ENCODE results near the gene TRIM29. TPM values are rescaled to one million over a fixed set of nuclear protein-coding genes. Genes with fewer than 3 reads are reported as not detected.

Gene TRIM29
- polyA plus RNA-seq, 10 donors, result 0.19 to 62.3 (median 0.67) TPM; not detected in 1

GRCh38 chr11:120122924-120123683, 14.8 kb downstream of the TRIM29 start:
- DNase-seq, result no peak

DNA sequence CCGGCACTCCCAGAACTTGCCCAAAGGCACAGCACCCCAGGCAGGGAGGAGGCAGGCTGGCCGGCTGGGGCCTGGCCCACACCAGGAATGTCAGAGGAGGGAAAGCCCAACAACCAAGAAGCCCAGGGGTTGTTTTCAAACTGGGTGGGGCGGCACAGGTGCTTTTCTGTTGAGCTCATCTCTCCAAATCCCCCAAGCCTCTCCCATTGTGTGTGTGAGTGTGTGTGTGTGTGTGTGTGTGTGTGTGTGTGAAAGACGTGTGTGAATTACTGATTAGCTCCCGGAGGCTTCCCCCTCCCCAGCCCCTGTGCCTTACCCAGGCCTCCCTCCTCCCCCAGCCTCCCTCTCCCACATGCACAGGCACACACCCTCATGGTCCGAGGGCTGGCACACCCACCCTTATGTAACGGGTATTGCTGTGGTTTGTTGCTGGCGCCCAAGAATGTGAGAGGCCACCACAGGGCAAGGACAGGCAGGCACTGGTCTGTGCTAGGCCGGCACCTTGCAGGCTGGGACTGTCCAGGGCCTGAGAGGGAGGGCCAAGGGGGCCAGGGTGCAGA, 15.9 kb downstream of the TRIM29 start:
- no peak for DNase-seq

DNA sequence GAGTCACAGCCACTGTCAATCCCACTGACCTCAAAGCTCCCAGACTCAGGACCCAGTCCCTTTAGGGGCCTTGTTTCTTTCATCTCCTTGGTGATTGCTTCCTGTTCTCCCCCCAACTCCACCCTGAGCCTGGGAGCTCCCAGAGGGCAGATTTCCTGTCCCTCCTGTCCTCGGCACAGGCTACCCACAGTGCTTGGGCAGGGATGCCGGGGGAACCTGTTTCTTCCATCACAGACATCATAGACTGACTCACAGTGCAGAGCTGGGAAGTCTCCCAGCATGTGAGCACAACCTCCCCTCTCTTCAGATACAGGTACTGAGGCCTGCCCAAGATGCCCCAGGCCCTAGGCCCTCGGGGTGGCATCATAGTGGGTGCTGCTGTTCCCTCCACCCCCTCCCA, 16.6 kb downstream of the TRIM29 start:
- no peak for DNase-seq

GRCh38 chr11:120120805-120121335, 17.0 kb downstream of the TRIM29 start:
- no peak for DNase-seq

- DNase-seq, result no peak
These were observed 18.8 kb downstream of the TRIM29 start for GRCh38 chr11:120119121-120119520.

DNA sequence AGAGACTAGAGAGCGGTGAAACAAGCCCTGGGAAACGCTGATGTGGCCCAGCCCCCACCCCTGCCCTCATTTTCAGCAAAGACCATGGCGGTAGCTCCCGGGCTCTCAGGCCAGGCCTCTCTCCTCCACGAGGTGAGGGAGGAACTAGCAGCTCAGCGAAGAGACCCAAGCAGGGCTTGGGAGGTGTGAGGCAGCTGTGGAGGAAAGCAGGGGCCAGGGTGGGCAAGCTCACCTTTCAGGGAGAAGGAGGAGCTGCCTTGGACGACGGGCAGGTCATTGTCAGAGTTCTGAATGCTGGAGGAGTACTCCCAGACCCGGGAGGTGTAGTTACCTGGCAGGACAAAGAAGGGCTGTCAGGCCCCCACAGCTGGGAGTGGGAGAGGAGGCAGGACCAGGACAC, 19.9 kb downstream of the TRIM29 start:
- DNase-seq, result no peak

GRCh38 chr11:120116966-120117365, 20.9 kb downstream of the TRIM29 start:
- no peak for DNase-seq

- DNase-seq, result no peak
These were observed 22.5 kb downstream of the TRIM29 start for GRCh38 chr11:120115272-120116000.

DNA sequence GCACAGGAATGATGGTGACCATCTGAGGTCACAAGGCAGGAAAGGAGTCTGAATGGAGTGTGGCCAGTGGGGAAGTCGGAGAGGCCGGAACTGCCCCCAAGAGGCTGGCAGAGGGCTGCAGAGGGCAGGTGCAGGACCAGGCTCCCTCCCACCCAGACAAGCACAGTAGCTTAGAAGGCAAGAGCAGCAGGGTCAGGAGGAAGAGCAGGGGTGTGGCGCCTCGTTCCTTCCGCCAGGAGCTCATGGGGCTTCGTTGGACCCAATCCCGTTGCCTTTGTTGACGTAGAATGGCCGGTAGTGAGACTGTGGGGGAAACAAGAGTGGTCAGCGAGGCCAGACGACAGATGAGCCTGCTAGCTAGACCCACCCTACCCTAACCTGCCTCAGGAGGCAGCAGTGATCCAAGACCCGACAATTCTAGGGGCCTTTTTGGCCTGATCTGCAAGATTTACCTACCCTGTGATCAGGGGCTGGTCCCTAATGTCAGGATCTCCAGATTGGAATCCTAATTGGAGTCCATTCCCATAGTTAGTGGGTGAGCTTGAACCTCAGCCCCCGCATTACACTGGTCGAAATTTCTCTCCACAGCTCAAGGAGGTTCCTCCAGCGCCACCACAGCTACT, 25.6 kb downstream of the TRIM29 start:
- no peak for DNase-seq

DNA sequence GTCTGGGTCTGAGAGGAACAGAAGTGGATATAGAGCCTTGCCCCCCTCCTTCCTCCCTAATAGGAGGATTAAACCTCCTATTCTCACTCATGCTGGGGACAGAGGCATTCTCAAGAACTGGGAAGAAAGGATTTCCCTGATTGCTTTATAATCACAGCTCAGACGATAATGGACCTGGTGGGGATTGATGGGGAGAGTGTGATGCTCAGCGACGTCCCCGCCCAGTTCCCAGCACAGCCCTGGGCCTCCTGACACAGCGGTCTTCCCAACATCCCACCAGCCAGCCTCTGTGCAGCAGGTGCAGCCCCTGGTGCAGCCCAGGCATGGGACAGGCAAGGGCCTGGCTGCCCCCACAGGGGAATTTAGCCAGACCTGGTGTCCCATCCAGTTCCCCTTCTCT, 28.4 kb downstream of the TRIM29 start:
- no peak for DNase-seq

DNA sequence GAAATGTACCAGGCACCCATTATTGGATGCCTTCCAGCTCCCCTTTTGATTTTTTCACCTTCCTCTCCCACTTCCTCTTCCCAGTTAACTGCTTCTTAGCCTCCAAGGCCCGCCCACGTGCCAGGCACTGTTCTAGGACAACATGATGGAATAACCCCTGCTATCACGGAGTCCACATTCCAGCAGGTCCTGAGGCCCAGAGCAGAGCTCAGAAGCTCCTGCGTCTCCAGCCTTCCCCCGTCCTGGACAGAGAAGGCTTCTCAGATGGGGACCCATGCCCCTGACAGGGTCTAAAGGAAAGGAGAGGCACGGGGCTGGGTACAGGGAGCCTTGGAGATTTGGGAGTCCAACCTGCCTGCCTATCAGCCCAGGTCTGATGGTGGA, 29.1 kb downstream of the TRIM29 start:
- no peak for DNase-seq

DNA sequence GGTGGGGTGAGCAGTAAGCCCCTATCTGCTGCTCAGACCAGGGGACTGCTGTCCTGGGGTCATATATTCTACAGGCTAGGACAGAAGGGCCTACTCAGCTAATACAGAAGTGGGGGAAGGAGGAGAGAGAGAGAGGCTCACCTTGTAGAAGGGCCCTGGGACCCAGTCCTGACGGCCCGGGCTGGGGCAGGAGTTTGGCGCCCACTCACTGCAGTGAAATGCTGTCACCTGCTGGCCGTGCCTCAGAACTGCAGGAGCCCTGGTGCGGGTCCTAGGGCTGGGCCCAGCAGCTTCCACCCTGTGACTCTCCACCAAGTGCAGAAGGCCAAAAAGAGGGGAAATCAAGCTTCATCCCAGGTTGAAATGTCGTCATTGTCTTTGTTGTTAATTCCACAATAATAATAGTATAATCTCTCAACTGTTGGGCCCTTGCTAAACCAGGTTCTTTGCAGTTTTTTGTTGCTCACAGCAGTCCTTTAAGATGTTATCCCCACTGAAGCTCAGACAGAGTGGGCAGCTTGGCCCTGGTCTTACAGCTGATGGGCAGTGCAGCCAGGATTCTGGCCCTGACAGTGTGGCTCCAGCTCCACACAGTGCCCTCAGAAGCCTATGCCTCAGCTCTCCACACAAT, 29.6 kb downstream of the TRIM29 start:
- DNase-seq, result peak; percentile 32 to 76 (median 68)

DNA sequence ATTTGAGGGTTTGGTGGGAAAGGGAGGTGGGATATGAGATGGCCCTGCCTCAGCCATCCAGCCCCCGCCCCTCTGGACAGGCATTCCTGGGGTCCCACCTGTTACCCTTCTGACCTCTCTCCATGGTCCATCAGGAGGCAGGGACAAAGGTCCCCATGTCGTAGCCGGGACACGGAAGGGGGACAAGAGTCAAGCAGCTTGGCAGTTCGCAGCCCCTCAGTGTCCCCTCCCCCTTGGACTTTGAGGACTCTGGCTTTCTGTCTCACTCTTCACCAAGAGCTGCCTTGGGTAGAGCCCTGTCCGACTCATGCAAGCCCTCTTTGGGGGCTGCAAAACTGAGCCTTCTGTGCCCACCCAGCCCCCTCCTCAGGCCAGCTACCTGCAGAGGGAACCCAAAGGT, 30.2 kb downstream of the TRIM29 start:
- no peak for DNase-seq

- no peak for DNase-seq
These were observed 31.4 kb downstream of the TRIM29 start for GRCh38 chr11:120106354-120107150.

GRCh38 chr11:120105576-120105975, 32.3 kb downstream of the TRIM29 start:
- no peak for DNase-seq

DNA sequence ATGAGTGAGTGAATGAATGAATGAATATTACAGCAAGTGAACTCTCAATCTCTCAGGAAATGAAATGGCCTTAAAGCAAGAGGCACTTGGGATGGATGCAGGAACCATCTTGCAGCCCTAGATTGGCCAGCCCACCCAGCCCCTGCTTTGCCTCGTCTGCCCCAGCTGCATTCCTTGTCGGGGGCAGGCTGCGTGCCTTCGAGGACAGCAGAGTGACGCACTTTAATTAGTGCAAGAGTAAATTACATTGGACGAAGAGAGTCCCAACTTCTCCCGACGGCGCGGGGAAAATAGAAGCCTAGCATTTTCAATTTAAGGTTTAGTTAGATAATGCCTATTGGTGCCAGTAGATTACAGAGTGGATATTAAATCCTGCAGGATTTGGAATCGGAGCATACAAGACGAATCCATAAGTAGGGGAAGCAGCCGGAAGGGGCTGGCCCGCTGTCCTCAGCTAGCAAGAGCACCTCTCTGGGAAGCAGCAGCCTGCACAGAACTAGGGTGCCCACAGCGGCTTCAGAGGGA, 33.8 kb downstream of the TRIM29 start:
- no peak for DNase-seq

DNA sequence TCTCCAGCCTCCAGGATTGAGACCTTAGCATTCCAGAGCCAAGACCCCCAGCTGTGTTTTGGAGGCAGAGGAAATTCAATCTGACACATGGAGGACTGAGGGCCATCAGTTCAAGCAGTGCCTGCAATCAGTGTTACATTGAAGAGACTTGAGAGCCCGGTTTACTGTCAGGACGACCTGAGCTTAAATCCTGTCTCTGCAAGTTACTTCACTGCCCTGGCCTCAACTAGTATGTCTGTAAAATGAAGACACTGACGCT, 35.1 kb downstream of the TRIM29 start:
- DNase-seq, result no peak

GRCh38 chr11:120102050-120102863, 35.7 kb downstream of the TRIM29 start:
- no peak for DNase-seq

- no peak for DNase-seq
These were observed 39.4 kb downstream of the TRIM29 start for GRCh38 chr11:120098503-120099020.

Measured in muscle of back (tissue), 11 donors.